Lower leg skin (tissue), 3 donors: Measurements from ENCODE around the gene PDK3.

Experiments
- CTCF ChIP-seq, 3 donors: fragments of 450-650 bp; IDR thresholded peaks; one replicate each; pipeline ENCODE4 v1.5.1; 2016; ENCODE audit warnings: antibody characterized with exemption in 3 of 3, mild to moderate bottlenecking in 3 of 3, moderate library complexity in 2 of 3
- POLR2A ChIP-seq, 2 donors: fragments of 450-650 bp; IDR thresholded peaks; one replicate each; pipeline ENCODE4 v1.6.1; 2016 to 2017; ENCODE audit warnings: antibody characterized with exemption in 2 of 2, mild to moderate bottlenecking in 1 of 2, moderate library complexity in 1 of 2

GRCh38 chrX:24427747-24428019, 37.4 kb upstream of the PDK3 start:
- no peak for TF ChIP-seq POLR2A (IDR thresholded peaks at IDR 0.05)
- no peak for TF ChIP-seq CTCF (IDR thresholded peaks at IDR 0.05)
